HUES64 (cell line): ENCODE measurements around the gene TSC2.

Source experiments
- H3K27ac ChIP-seq: 2 replicates; pipeline ENCODE4 v1.7.0; 2013; ENCODE audit warnings: low read depth, low read length, inconsistent platforms
- H3K27me3 ChIP-seq: 2 replicates; pipeline ENCODE4 v1.6.1; 2013; ENCODE audit warnings: mild to moderate bottlenecking, low read length; ENCODE audit not compliant: insufficient read depth
- H3K36me3 ChIP-seq: 2 replicates; pipeline ENCODE4 v1.6.1; 2013; ENCODE audit warnings: mild to moderate bottlenecking, low read length; ENCODE audit not compliant: insufficient read depth
- H3K4me1 ChIP-seq: 2 replicates; pipeline ENCODE4 v1.6.1; 2013; ENCODE audit warnings: mild to moderate bottlenecking, low read length, moderate library complexity; ENCODE audit not compliant: insufficient read depth
- H3K4me3 ChIP-seq: 2 replicates; pipeline ENCODE4 v1.5.1; 2013; ENCODE audit warnings: mild to moderate bottlenecking, low read length, moderate library complexity
- H3K9ac ChIP-seq: 2 replicates; pipeline ENCODE4 v1.6.1; 2013; ENCODE audit warnings: mild to moderate bottlenecking, low read depth, low read length
- H3K9me3 ChIP-seq: 2 replicates; pipeline ENCODE4 v1.6.1; 2013; ENCODE audit warnings: low read depth, low read length; ENCODE audit not compliant: insufficient read depth
- WGBS: fragments of 150-250, 120-280 bp; methylation state at CpG from one replicate; pipeline ENCODE4 v1.1.7; 2013; ENCODE audit warnings: missing lambda C conversion rate; 5-methylcytosine and 5-hydroxymethylcytosine counted together

TSC2 gene

DNA sequence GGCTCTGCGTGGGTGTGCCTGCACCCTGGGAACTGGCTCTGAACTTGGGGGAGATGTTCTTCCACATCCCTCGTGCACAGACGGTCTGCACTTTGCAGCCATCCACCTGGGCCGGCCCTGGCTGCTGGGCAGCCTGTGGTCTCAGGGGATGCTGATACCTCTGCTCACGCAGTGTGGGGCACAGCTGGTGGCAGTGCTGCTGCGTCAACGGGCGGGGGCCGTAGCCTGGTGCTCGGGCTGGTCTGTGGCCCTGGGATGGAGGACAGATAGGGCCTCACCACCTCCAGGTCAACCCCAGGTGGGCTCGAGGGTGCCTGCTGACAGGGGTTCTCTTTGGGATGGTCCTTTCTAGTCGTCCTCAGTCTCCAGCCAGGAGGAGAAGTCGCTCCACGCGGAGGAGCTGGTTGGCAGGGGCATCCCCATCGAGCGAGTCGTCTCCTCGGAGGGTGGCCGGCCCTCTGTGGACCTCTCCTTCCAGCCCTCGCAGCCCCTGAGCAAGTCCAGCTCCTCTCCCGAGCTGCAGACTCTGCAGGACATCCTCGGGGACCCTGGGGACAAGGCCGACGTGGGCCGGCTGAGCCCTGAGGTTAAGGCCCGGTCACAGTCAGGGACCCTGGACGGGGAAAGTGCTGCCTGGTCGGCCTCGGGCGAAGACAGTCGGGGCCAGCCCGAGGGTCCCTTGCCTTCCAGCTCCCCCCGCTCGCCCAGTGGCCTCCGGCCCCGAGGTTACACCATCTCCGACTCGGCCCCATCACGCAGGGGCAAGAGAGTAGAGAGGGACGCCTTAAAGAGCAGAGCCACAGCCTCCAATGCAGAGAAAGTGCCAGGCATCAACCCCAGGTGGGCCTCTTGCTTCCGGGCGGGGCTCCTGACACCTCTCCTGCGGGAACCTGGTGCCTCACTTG lies 36.3 kb downstream of the TSC2 start:
- peaks cover 57% of the 10 kb centered on the region for H3K36me3 ChIP-seq
- 95% methylated on average over 44 of the region's 44 CpGs for WGBS

DNA sequence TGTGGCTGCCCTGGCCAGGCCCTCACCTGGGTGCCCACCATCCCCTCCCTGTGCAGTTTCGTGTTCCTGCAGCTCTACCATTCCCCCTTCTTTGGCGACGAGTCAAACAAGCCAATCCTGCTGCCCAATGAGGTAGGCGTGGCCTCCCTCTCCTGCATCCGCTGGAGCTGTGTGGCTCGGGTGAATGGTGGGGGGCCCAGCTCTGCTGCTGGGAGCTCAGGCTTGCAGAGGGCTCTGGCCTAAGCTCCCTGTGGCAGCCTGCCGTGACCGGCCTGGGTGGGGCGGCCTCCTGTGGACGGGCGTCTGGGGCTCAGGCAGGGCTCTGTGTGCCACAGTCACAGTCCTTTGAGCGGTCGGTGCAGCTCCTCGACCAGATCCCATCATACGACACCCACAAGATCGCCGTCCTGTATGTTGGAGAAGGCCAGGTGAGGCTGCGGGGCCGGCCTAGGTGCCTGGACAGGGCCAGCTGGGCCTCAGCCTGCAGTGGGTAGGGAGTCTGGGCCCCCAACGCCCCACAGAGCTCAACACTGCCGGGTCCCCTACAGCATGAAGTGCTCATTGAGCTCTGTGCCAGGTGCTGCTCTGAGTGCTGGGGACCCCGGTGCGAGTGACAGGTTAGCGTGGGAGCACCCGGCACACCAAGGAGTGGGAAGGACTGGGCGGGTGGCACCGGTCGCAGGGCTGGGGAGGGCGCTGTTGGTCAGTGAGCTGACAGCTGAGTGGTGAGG lies 37.3 kb downstream of the TSC2 start:
- Histone ChIP-seq H3K27me3 (no peaks in the 10 kb centered on the region), H3K36me3 (peaks cover 53% of the 10 kb centered on the region), H3K27ac (no peak overlapping the region), H3K4me3 (no peak overlapping the region), H3K9ac (no peak overlapping the region; the same call in 1 of the 2 replicates), H3K4me1 (no peaks in the 10 kb centered on the region), H3K9me3 (no peaks in the 10 kb centered on the region)
- 93% methylated on average over 29 of the region's 29 CpGs for WGBS

More for the DNA sequence above, 36.3 kb downstream of the TSC2 start:
- Histone ChIP-seq H3K9ac (no peak overlapping the region), H3K27ac (no peak overlapping the region), H3K9me3 (no peaks in the 10 kb centered on the region), H3K4me3 (no peak overlapping the region), H3K27me3 (no peaks in the 10 kb centered on the region), H3K4me1 (no peaks in the 10 kb centered on the region)

DNA sequence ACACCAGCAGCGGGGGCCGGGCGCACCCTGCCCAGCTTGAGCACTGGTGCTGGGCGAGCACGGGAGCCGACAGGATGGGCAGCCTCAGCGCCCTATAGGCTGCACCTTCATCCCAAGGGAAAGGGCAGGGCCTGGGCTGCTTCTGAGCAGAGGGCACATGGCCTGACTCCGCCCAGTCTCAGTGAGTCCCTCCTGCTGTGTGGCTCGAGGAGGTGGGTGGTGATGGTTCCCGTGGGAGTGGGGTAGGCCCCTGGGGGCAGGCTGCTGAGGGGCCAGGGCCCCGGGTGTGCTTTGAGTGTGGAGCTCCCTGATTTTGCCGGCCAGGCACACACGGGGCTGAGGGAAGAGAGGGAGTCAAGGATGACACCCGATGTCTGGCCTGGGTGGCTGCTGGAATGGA lies 37.9 kb downstream of the TSC2 start:
- Histone ChIP-seq H3K9ac (no peak overlapping the region), H3K27me3 (no peaks in the 10 kb centered on the region), H3K36me3 (peaks cover 50% of the 10 kb centered on the region), H3K4me1 (no peaks in the 10 kb centered on the region), H3K27ac (no peak overlapping the region), H3K9me3 (no peaks in the 10 kb centered on the region), H3K4me3 (no peak overlapping the region)
- WGBS: 93% methylated on average over 14 of the region's 14 CpGs

DNA sequence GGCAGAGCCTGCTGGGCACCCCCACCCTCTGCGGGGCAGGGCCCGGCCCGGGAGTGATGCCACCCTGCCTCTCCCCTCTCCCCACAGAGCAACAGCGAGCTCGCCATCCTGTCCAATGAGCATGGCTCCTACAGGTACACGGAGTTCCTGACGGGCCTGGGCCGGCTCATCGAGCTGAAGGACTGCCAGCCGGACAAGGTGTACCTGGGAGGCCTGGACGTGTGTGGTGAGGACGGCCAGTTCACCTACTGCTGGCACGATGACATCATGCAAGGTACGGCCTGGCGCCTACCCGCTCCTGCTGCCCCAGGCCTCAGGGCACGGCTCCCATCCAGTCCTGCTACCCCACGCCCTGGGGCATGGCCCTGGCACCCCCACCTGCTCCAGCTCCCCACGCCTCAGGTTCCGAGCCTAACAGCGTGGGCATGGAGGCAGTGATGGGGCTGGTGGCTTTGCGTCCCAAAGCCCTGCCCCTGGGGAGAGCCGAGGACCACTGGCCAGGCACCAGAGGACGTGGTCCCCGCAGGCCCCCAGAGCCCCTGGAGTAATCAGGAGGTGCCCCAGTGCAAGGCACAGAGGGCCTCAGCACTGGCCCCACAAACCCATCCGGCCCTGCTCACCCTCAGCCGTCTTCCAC lies 38.4 kb downstream of the TSC2 start:
- no peak overlapping the region for H3K4me3 ChIP-seq
- no peak overlapping the region for H3K27ac ChIP-seq

DNA sequence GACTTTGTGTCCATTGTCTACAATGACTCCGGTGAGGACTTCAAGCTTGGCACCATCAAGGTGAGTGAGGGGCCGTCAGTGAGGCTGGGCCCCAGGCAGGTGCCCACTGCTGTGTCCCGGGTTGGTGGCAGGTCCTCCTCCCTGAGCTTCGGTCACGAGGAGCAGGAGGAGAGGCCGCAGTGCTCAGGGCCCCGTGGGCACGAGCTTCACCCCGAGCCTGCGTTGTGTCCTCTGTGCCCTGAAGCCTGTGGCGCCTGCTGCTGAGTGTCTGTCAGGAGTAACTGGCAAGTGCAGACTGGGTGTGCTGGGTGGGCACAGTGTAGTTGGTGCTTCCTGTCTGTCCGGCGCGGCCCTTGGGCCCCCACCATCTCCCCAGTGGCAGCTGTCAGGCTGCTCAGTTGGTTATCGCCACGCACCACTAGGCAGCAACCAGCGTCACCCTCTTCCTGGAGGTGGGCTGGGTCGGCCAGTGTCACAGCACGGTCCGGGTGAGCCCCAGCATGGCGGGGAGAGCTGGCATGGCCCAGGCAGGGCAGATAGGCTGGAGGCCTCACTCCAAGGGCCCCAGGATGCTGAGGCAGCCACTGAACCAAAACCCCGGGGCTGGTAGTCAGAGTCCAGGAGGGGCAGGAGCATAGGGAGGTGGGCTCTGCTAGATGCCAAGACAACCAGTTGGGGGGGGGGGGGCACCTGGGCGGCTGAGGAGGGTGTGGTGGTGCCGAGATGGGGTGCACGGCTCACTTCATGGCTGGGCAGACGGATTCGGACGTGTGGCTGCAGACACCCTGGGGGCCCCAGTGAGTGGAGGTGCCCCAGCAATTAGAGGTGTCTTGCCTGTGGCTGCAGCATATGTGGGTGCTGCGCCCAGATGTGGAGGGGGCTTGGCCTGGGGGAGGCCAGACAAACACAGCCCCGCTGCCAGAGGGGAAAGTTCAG lies 39.3 kb downstream of the TSC2 start:
- WGBS: 94% methylated on average over 30 of the region's 30 CpGs
- no peak overlapping the region for H3K27ac ChIP-seq
- H3K4me1 ChIP-seq: no peaks in the 10 kb centered on the region
- no peak overlapping the region for H3K9ac ChIP-seq
- H3K36me3 ChIP-seq: peaks cover 40% of the 10 kb centered on the region
- H3K27me3 ChIP-seq: no peaks in the 10 kb centered on the region
- no peak overlapping the region for H3K4me3 ChIP-seq
- H3K9me3 ChIP-seq: no peaks in the 10 kb centered on the region

More for the DNA sequence above, 38.4 kb downstream of the TSC2 start:
- peaks cover 48% of the 10 kb centered on the region for H3K36me3 ChIP-seq
- H3K9ac ChIP-seq: no peak overlapping the region
- no peaks in the 10 kb centered on the region for H3K4me1 ChIP-seq
- no peaks in the 10 kb centered on the region for H3K9me3 ChIP-seq
- no peaks in the 10 kb centered on the region for H3K27me3 ChIP-seq
- WGBS: 95% methylated on average over 27 of the region's 27 CpGs

DNA sequence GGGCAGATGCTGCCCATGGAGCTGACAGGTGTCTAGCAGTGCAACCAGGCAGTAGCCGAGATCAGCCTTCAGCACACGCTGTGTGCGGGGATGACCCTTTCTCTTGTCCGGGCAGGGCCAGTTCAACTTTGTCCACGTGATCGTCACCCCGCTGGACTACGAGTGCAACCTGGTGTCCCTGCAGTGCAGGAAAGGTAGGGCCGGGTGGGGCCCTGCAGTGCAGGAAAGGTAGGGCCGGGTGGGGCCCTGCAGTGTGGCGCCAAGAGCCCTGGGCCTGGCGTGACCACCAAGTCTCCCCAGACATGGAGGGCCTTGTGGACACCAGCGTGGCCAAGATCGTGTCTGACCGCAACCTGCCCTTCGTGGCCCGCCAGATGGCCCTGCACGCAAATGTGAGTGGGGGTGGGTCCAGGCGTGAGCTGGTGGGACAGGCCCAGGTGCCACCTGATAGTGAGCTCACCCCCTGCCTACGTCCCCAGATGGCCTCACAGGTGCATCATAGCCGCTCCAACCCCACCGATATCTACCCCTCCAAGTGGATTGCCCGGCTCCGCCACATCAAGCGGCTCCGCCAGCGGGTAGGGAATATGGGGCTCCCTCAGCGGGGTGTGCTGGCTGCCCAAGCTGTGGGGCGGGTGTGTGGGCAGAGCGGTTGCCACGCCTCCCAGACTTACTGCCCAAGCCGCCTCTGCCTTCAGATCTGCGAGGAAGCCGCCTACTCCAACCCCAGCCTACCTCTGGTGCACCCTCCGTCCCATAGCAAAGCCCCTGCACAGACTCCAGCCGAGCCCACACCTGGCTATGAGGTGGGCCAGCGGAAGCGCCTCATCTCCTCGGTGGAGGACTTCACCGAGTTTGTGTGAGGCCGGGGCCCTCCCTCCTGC lies 40.2 kb downstream of the TSC2 start:
- H3K9me3 ChIP-seq: no peaks in the 10 kb centered on the region
- no peak overlapping the region for H3K4me3 ChIP-seq
- H3K4me1 ChIP-seq: no peaks in the 10 kb centered on the region
- H3K27ac ChIP-seq: no peak overlapping the region
- no peak overlapping the region for H3K9ac ChIP-seq
- no peaks in the 10 kb centered on the region for H3K27me3 ChIP-seq
- H3K36me3 ChIP-seq: peaks cover 35% of the 10 kb centered on the region
- 95% methylated on average over 41 of the region's 41 CpGs for WGBS

DNA sequence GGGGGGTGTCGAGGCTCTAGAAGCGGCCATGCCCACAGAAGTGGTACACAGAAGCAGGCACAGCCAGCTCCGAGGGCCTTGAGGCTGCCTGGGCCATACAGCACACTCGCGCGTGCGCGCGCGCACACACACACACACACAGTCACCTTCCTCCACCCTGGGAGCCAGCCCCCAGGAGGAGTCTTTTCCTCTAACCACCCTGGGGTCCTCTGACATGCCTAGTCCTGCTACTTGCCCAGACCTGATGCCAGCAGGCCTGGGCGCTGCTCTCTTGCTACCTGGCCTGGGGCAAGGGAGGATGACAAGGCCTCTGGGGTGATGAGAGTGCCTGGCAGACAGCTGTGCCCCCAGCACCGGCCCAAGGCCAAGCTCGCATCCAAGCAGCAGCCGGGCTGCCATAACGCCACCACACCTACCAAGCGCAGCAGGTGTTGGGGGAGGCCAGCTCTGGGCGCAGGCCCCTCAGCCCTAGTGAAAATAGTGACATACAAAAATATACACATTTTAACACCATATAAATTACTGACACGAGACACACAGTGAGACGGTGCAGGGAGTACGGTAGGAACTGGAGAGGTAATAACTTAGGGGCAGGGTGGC lies 41.1 kb downstream of the TSC2 start:
- Histone ChIP-seq H3K4me1 (no peaks in the 10 kb centered on the region), H3K36me3 (peaks cover 36% of the 10 kb centered on the region), H3K9me3 (no peaks in the 10 kb centered on the region), H3K9ac (no peak overlapping the region), H3K27me3 (no peaks in the 10 kb centered on the region), H3K27ac (no peak overlapping the region), H3K4me3 (no peak overlapping the region)
- 95% methylated on average over 20 of the region's 20 CpGs for WGBS

DNA sequence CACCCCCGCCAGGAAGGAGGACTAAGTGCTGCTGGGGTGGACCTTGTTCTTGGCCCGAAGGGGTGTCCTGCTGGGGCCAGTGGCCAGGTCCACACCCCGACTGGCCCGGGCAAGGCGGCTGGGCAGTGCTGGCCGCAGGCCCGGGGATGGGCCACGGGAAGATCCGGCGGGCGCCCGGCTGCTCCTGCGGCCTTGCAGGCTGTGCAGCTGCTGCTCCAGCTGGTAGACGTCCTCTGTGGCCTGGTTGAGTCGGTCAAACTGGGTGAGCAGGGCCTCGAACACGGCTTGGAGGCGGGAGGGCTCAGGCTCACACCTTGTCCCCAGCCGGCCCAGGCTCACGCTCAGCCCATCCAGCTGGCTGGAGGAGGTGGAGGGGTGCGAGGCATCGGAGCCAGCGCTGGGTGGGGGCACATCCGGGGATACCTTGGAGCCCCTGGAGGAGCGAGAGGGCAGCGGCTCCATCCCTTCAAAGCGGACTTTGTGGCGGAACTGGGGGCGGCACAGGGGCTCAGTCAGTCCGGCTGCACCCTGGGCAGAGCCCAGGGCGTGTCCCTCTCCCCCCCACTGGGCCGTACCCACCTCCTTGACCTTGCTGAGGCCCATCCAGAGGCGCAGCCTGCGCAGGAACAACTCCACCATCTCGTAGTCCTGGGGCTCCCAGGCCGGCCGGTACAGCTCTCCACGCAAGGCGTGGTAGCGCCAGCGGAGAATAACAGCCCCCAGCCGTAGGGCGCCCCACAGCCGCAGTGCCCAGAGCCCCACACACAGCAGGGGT lies 42.1 kb downstream of the TSC2 start:
- Histone ChIP-seq H3K36me3 (peaks cover 38% of the 10 kb centered on the region), H3K4me1 (no peaks in the 10 kb centered on the region), H3K9me3 (no peaks in the 10 kb centered on the region), H3K27ac (no peak overlapping the region), H3K27me3 (no peaks in the 10 kb centered on the region), H3K9ac (no peak overlapping the region), H3K4me3 (no peak overlapping the region)
- 96% methylated on average over 44 of the region's 44 CpGs for WGBS

DNA sequence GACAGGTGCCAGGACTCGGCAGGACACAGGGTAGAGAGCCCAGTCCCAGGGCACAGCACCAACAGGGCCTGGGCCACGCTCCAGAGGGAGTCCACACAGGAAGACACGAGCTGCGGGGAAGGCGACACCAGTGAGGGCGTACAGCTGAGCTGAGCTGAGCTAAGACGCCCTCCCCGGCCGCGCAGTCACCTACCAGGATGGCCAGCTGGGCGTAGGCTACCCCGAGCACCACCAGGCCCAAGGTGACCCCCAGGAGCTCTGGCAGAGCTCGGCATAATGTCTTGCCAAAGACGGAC lies 42.6 kb downstream of the TSC2 start:
- WGBS: 84% methylated on average over 14 of the region's 14 CpGs

More for the DNA sequence above, 42.6 kb downstream of the TSC2 start:
- Histone ChIP-seq H3K4me3 (peak overlapping the region; percentile 62), H3K36me3 (peaks cover 40% of the 10 kb centered on the region), H3K27me3 (no peaks in the 10 kb centered on the region), H3K9me3 (no peaks in the 10 kb centered on the region), H3K27ac (0 out of 2 replicates have a peak overlapping the region, but pooled peaks have one; percentile 46), H3K9ac (no peak overlapping the region; the same call in 1 of the 2 replicates), H3K4me1 (no peaks in the 10 kb centered on the region)
